HepG2 (cell line): Measurements from ENCODE around the gene DTWD2. TPM values are rescaled to one million over a fixed set of nuclear protein-coding genes. Genes with fewer than 3 reads are reported as not detected.

Experiments used
- ATAC-seq: fragments of 200-7000 bp; cut with Tn5 transposase; 3 replicates; pipeline ENCODE4 v1.9.1; 2020; ENCODE audit warnings: mild to moderate bottlenecking, moderate library complexity
- BruUV-seq: library from RNA; stranded (reverse); fragments of 400-500 nt; replicated peaks from 2 replicates; lab custom pipeline; 2021; lab: Mats Ljungman, UMichigan
- CTCF ChIA-PET: fragments of 300-600 bp; formaldehyde crosslinking; extraction: SDS; loops from one replicate; lab custom pipeline; 2021; ENCODE audit warnings: low total read pairs, inconsistent platforms, low intra/inter-chr PET ratio; lab: Yijun Ruan, JAX
- POLR2A ChIA-PET: fragments of 350-600 bp; sonication (Branson Sonifier 250); formaldehyde crosslinking; loops from one replicate; lab custom pipeline; 2020; ENCODE audit warnings: antibody characterized with exemption, inconsistent platforms; lab: Yijun Ruan, JAX
- DNase-seq: peaks from one replicate; pipeline ENCODE4 v3.0.0-alpha.2; 2015; ENCODE audit warnings: low spot score
- FAIRE-seq: peaks from 3 replicates; lab custom pipeline; 2011; peaks lifted over from hg19 to GRCh38; lab: Jason Lieb, UNC
- H2AFZ ChIP-seq: one replicate; pipeline ENCODE4 v1.6.1; 2011; ENCODE audit warnings: low read length, inconsistent platforms
- H3K27ac ChIP-seq: fragments of 300-600 bp; 3 replicates; pipeline ENCODE4 v1.8.0; 2011; ENCODE audit warnings: mixed run types, mild to moderate bottlenecking, mixed read lengths, low read length, inconsistent platforms; ENCODE audit not compliant: insufficient read depth; ENCODE audit errors: extremely low read length
- H3K27me3 ChIP-seq, 2 experiments: fragments of 200-600 bp in 1 of 2; 2 replicates in 1 of 2; 3 replicates in 1 of 2; pipeline versions ENCODE4 v1.6.0 to v1.8.0; 2011; ENCODE audit warnings: low read length in 2 of 2, mild to moderate bottlenecking in 2 of 2, moderate library complexity in 2 of 2, inconsistent platforms in 1 of 2; ENCODE audit not compliant: insufficient read depth in 2 of 2, control insufficient read depth in 1 of 2
- H3K36me3 ChIP-seq, 2 experiments: fragments of 200-600 bp in 1 of 2; replicated peaks in 1 of 2; 2 replicates in 1 of 2; 3 replicates in 1 of 2; pipeline versions ENCODE4 v1.5.1 to v1.8.0; 2011; ENCODE audit warnings: low read length in 2 of 2, inconsistent platforms in 1 of 2; ENCODE audit not compliant: insufficient read depth in 2 of 2, control insufficient read depth in 1 of 2
- H3K4me1 ChIP-seq: 2 replicates; pipeline ENCODE4 v1.5.1; 2012; ENCODE audit warnings: low read length, inconsistent platforms; ENCODE audit not compliant: insufficient read depth
- H3K4me2 ChIP-seq: 2 replicates; pipeline ENCODE4 v1.6.0; 2011; ENCODE audit warnings: low read depth, low read length, inconsistent platforms
- H3K4me3 ChIP-seq, 3 experiments: fragments of 200-600 bp in 1 of 3; sonication (generic), shearing (Covaris generic) in 1 of 3; replicated peaks in 1 of 3; 2 replicates each; pipeline ENCODE4 v1.5.1; 2011 to 2016; ENCODE audit warnings: low read length in 3 of 3, inconsistent platforms in 2 of 3, low read depth in 2 of 3, mild to moderate bottlenecking in 2 of 3, control low read depth in 1 of 3, mixed read lengths in 1 of 3; ENCODE audit not compliant: insufficient read depth in 1 of 3
- H3K79me2 ChIP-seq: one replicate; pipeline ENCODE4 v1.6.1; 2011; ENCODE audit warnings: low read length, inconsistent platforms; ENCODE audit not compliant: insufficient read depth
- H3K9ac ChIP-seq: 2 replicates; pipeline ENCODE4 v1.6.0; 2011; ENCODE audit warnings: mild to moderate bottlenecking, low read depth, low read length, inconsistent platforms; ENCODE audit not compliant: insufficient read depth
- H3K9me3 ChIP-seq: 2 replicates; pipeline ENCODE4 v1.5.1; 2012; ENCODE audit warnings: mild to moderate bottlenecking, low read length
- H4K20me1 ChIP-seq: 2 replicates; pipeline ENCODE4 v1.6.0; 2011; ENCODE audit warnings: inconsistent platforms, mild to moderate bottlenecking, low read length, moderate library complexity; ENCODE audit not compliant: insufficient read depth
- FOXC1 ChIP-seq: sonication (generic); formaldehyde crosslinking; IDR thresholded peaks from 2 replicates; pipeline ENCODE4 v1.8.0; 2022; ENCODE audit warnings: mild to moderate bottlenecking, missing genetic modification reagents, borderline replicate concordance
- HOXA7 ChIP-seq: sonication (generic); formaldehyde crosslinking; IDR thresholded peaks from 2 replicates; pipeline ENCODE4 v1.8.1; 2022; ENCODE audit warnings: mild to moderate bottlenecking, missing genetic modification reagents, moderate library complexity
- NONO ChIP-seq, 2 experiments: fragments of 450-650 bp in 1 of 2; sonication (generic) in 1 of 2; formaldehyde crosslinking in 1 of 2; IDR thresholded peaks in 1 of 2; conservative IDR thresholded peaks in 1 of 2; 2 replicates each; pipeline versions ENCODE4 v1.6.1 to v1.8.0; 2017 to 2022; ENCODE audit warnings: mild to moderate bottlenecking in 1 of 2, missing genetic modification reagents in 1 of 2, moderate library complexity in 1 of 2
- TERF1 ChIP-seq: sonication (generic); formaldehyde crosslinking; IDR thresholded peaks from 2 replicates; pipeline ENCODE4 v1.8.0; 2022; ENCODE audit warnings: mild to moderate bottlenecking, missing genetic modification reagents, moderate library complexity
- ZFX ChIP-seq: sonication (generic); formaldehyde crosslinking; IDR thresholded peaks from 2 replicates; pipeline ENCODE4 v1.4.0; 2020; ENCODE audit warnings: mild to moderate bottlenecking, low read depth, missing genetic modification reagents, moderate library complexity
- ZHX2 ChIP-seq, 2 experiments: sonication (generic) in 1 of 2; formaldehyde crosslinking in 1 of 2; IDR thresholded peaks; 2 replicates each; pipeline versions ENCODE4 v1.6.1 to v1.9.0; 2014 to 2022; ENCODE audit warnings: antibody characterized with exemption in 1 of 2, borderline replicate concordance in 1 of 2, inconsistent platforms in 1 of 2, low read depth in 1 of 2, missing genetic modification reagents in 1 of 2
- WGBS: methylation state at CpG from one replicate; pipeline ENCODE4 v1.1.6; 2017; ENCODE audit warnings: low lambda C conversion rate; 5-methylcytosine and 5-hydroxymethylcytosine counted together
- in situ Hi-C: cut with HindIII; loops from 2 replicates; pipeline ENCODE4 v1.10.0; 2017; ENCODE audit warnings: low pct_unique_long_range_greater_than_20kb; ENCODE audit not compliant: extremely low pct_ligation_motif_present
- intact Hi-C: fragments of 100-400 bp; cut with micrococcal nuclease; formaldehyde crosslinking; loops from one replicate; pipeline ENCODE4 v1.10.0; 2022; ENCODE audit not compliant: unreplicated experiment
- polyA plus RNA-seq, 8 experiments: library from polyadenylated mRNA; depleted of rRNA in 3 of 8; stranded (reverse) in 7 of 8; unstranded in 1 of 8; fragments of >200 nt; fragmentation: Illumina TruSeq in 4 of 8; extraction: Trizol in 4 of 8; gene quantifications; 2 replicates each; pipeline versions ENCODE4 v1.2.1 to v1.2.3, GENCODE V29; 2011 to 2016; ENCODE audit warnings: low read depth in 4 of 8, missing spikeins in 1 of 8, mixed read lengths in 1 of 8; ENCODE audit not compliant: insufficient read depth in 1 of 8
- total RNA-seq, 5 experiments: library from RNA; depleted of rRNA; stranded (reverse); fragments of >200 nt; fragmentation: Illumina TruSeq; extraction: Trizol; gene quantifications; 2 replicates each; pipeline ENCODE4 v1.2.3, GENCODE V29; 2016; ENCODE audit warnings: low read depth in 1 of 5

DTWD2 gene
- total and polyA plus RNA-seq, 2 of the 13 experiments (the other 11 are each of a cell fraction or from before 2014, with no cell fraction given): 1.6 to 6.0 TPM

GRCh38 chr5:119037496-119038215 is 49.3 kb upstream of the DTWD2 start:
- BruUV-seq: no TSS peak
- no peak for ATAC-seq
- no peak for DNase-seq

More at GRCh38 chr5:119037496-119038215, 49.3 kb upstream of the DTWD2 start:
- H3K4me3 ChIP-seq: no peak overlapping the region
- no peaks in the 10 kb centered on the region for H3K4me1 ChIP-seq
- no peaks in the 10 kb centered on the region for H3K79me2 ChIP-seq
- H2AFZ ChIP-seq: no peak overlapping the region
- ChIA-PET CTCF (no interaction called here), POLR2A (no interaction called here)
- H3K9me3 ChIP-seq: no peaks in the 10 kb centered on the region
- in situ Hi-C loops: no loop called here
- no peaks in the 10 kb centered on the region for H3K27me3 ChIP-seq
- no peaks in the 10 kb centered on the region for H4K20me1 ChIP-seq
- FAIRE-seq: no peak
- no peak for TF ChIP-seq TERF1
- TF ChIP-seq ZFX: no peak
- no peak for TF ChIP-seq FOXC1 (CRISPR knock-in tag)
- no peak for TF ChIP-seq NONO (IDR thresholded peaks at IDR 0.05)
- TF ChIP-seq NONO (CRISPR knock-in tag; conservative IDR thresholded peaks at IDR 0.05): no peak
- no peak for TF ChIP-seq HOXA7 (CRISPR knock-in tag)
- no peak for TF ChIP-seq ZHX2 (IDR thresholded peaks at IDR 0.05; ENCODE audit: low read depth)
- no peak for TF ChIP-seq ZHX2 (CRISPR knock-in tag; IDR thresholded peaks at IDR 0.05; ENCODE audit: borderline replicate concordance)
- WGBS: 81% methylated on average over 16 of the region's 16 CpGs
- intact Hi-C loops: no loop called here
- no peaks in the 10 kb centered on the region for H3K36me3 ChIP-seq
- H3K9ac ChIP-seq: no peak overlapping the region
- H3K4me2 ChIP-seq: no peak overlapping the region
- no peak overlapping the region for H3K27ac ChIP-seq
